H9 (cell line): Measurements from ENCODE around the gene PPM1H. TPM values are rescaled to one million over a fixed set of nuclear protein-coding genes. Genes with fewer than 3 reads are reported as not detected.

Source experiments
- DNase-seq: peaks from one replicate; pipeline ENCODE4 v3.0.0-alpha.2; 2017
- H2AFZ ChIP-seq: one replicate; pipeline ENCODE4 v1.6.1; 2013; ENCODE audit warnings: mild to moderate bottlenecking, low read length, control low read depth, moderate library complexity
- H2AK5ac ChIP-seq: 2 replicates; pipeline ENCODE4 v1.6.1; 2013; ENCODE audit warnings: low read length, control low read depth, mixed read lengths; ENCODE audit not compliant: insufficient read length
- H2BK120ac ChIP-seq: one replicate; pipeline ENCODE4 v1.6.1; 2013; ENCODE audit warnings: low read depth, mild to moderate bottlenecking, low read length, control low read depth, inconsistent platforms; ENCODE audit not compliant: poor library complexity, severe bottlenecking
- H2BK12ac ChIP-seq: 2 replicates; pipeline ENCODE4 v1.6.1; 2013; ENCODE audit warnings: low read length, control low read depth, mixed read lengths, low read depth; ENCODE audit not compliant: insufficient read length
- H2BK15ac ChIP-seq: 2 replicates; pipeline ENCODE4 v1.6.1; 2013; ENCODE audit warnings: low read depth, low read length, control low read depth
- H2BK20ac ChIP-seq: one replicate; pipeline ENCODE4 v1.6.1; 2013; ENCODE audit warnings: low read depth, mild to moderate bottlenecking, low read length, control low read depth, inconsistent platforms; ENCODE audit not compliant: poor library complexity, severe bottlenecking
- H2BK5ac ChIP-seq: 2 replicates; pipeline ENCODE4 v1.6.1; 2013; ENCODE audit warnings: low read length, control low read depth, mixed read lengths; ENCODE audit not compliant: insufficient read length
- H3K14ac ChIP-seq: 2 replicates; pipeline ENCODE4 v1.6.1; 2013; ENCODE audit warnings: low read length, control low read depth; ENCODE audit not compliant: insufficient read depth
- H3K18ac ChIP-seq: 2 replicates; pipeline ENCODE4 v1.6.1; 2013; ENCODE audit warnings: low read depth, mild to moderate bottlenecking, mixed read lengths, low read length, control low read depth; ENCODE audit not compliant: insufficient read length
- H3K23ac ChIP-seq: 2 replicates; pipeline ENCODE4 v1.6.1; 2013; ENCODE audit warnings: low read length, control low read depth, mixed read lengths, low read depth; ENCODE audit not compliant: insufficient read length
- H3K23me2 ChIP-seq: 2 replicates; pipeline ENCODE4 v1.6.1; 2013; ENCODE audit warnings: low read depth, mild to moderate bottlenecking, mixed read lengths, low read length, control low read depth; ENCODE audit not compliant: insufficient read length, poor library complexity, severe bottlenecking
- H3K27ac ChIP-seq: 2 replicates; pipeline ENCODE4 v1.5.1; 2013; ENCODE audit warnings: low read length, control low read depth, mixed read lengths, low read depth; ENCODE audit not compliant: insufficient read length
- H3K27me3 ChIP-seq: 2 replicates; pipeline ENCODE4 v1.6.1; 2013; ENCODE audit warnings: low read length, control low read depth, inconsistent platforms; ENCODE audit not compliant: insufficient read depth
- H3K4ac ChIP-seq: 2 replicates; pipeline ENCODE4 v1.6.1; 2013; ENCODE audit warnings: low read depth, mild to moderate bottlenecking, control low read depth, inconsistent platforms, low read length, moderate library complexity
- H3K4me1 ChIP-seq: 2 replicates; pipeline ENCODE4 v1.6.1; 2013; ENCODE audit warnings: low read length, control low read depth, inconsistent platforms; ENCODE audit not compliant: insufficient read depth
- H3K4me2 ChIP-seq: 2 replicates; pipeline ENCODE4 v1.6.1; 2013; ENCODE audit warnings: low read length, control low read depth, mixed read lengths; ENCODE audit not compliant: insufficient read length, insufficient read depth
- H3K56ac ChIP-seq: 2 replicates; pipeline ENCODE4 v1.6.1; 2013; ENCODE audit warnings: low read depth, mild to moderate bottlenecking, mixed read lengths, low read length, control low read depth; ENCODE audit not compliant: insufficient read length
- H3K79me1 ChIP-seq: 2 replicates; pipeline ENCODE4 v1.6.1; 2013; ENCODE audit warnings: low read depth, mild to moderate bottlenecking, moderate library complexity, low read length, control low read depth, inconsistent platforms; ENCODE audit not compliant: insufficient read depth, poor library complexity, severe bottlenecking
- H3K79me2 ChIP-seq: 2 replicates; pipeline ENCODE4 v1.6.1; 2013; ENCODE audit warnings: low read length, control low read depth, inconsistent platforms; ENCODE audit not compliant: insufficient read depth
- H3K9ac ChIP-seq: 2 replicates; pipeline ENCODE4 v1.6.1; 2013; ENCODE audit warnings: low read length, control low read depth, mixed read lengths; ENCODE audit not compliant: insufficient read length; ENCODE audit errors: extremely low read depth
- H3K9me3 ChIP-seq: one replicate; pipeline ENCODE4 v1.6.1; 2013; ENCODE audit warnings: low read depth, low read length, inconsistent platforms; ENCODE audit not compliant: control insufficient read depth
- H3T11ph ChIP-seq: one replicate; pipeline ENCODE4 v1.6.1; 2013; ENCODE audit warnings: mild to moderate bottlenecking, low read length, control low read depth, inconsistent platforms
- H4K20me1 ChIP-seq: one replicate; pipeline ENCODE4 v1.6.1; 2013; ENCODE audit not compliant: control insufficient read depth, insufficient read length, insufficient read depth
- H4K5ac ChIP-seq: 2 replicates; pipeline ENCODE4 v1.6.1; 2013; ENCODE audit warnings: low read depth, mild to moderate bottlenecking, mixed read lengths, low read length, control low read depth; ENCODE audit not compliant: insufficient read length
- H4K8ac ChIP-seq: replicated peaks from 2 replicates; pipeline ENCODE4 v1.6.1; 2013; ENCODE audit warnings: low read length, control low read depth, mixed read lengths, low read depth; ENCODE audit not compliant: insufficient read length
- H4K91ac ChIP-seq: 2 replicates; pipeline ENCODE4 v1.6.1; 2013; ENCODE audit warnings: low read depth, mild to moderate bottlenecking, moderate library complexity, mixed read lengths, low read length, control low read depth; ENCODE audit not compliant: insufficient read length
- H3K27ac Mint-ChIP-seq, 3 experiments: 2 replicates in 2 of 3; 3 replicates in 1 of 3; pipeline ENCODE4 v1.8.0; 2020 to 2021; ENCODE audit warnings: mixed read lengths in 3 of 3, mild to moderate bottlenecking in 1 of 3, moderate library complexity in 1 of 3
- H3K27me3 Mint-ChIP-seq: 2 replicates; pipeline ENCODE4 v1.8.0; 2021; ENCODE audit warnings: low read depth, mild to moderate bottlenecking, moderate library complexity, mixed read lengths
- H3K36me3 Mint-ChIP-seq, 3 experiments: 2 replicates in 2 of 3; 3 replicates in 1 of 3; pipeline ENCODE4 v1.8.0; 2020 to 2021; ENCODE audit warnings: low read depth in 3 of 3, mixed read lengths in 3 of 3; ENCODE audit not compliant: insufficient read depth in 1 of 3
- H3K4me1 Mint-ChIP-seq, 2 experiments: 2 replicates each; pipeline ENCODE4 v1.8.0; 2020; ENCODE audit warnings: mixed read lengths in 2 of 2
- H3K4me3 Mint-ChIP-seq, 2 experiments: 2 replicates in 1 of 2; 3 replicates in 1 of 2; pipeline ENCODE4 v1.8.0; 2020 to 2021; ENCODE audit warnings: mild to moderate bottlenecking in 2 of 2, mixed read lengths in 2 of 2, moderate library complexity in 1 of 2
- H3K9me3 Mint-ChIP-seq, 2 experiments: 2 replicates in 1 of 2; 3 replicates in 1 of 2; pipeline ENCODE4 v1.8.0; 2020; ENCODE audit warnings: mild to moderate bottlenecking in 2 of 2, mixed read lengths in 2 of 2, moderate library complexity in 1 of 2
- WGBS: extraction: QIAGEN DNeasy Blood & Tissue Kit; methylation state at CpG from one replicate; pipeline ENCODE4 v1.1.7; 2013; ENCODE audit warnings: missing lambda C conversion rate, low lambda C conversion rate, mixed read lengths; ENCODE audit not compliant: insufficient read length; ENCODE audit errors: extremely low coverage; 5-methylcytosine and 5-hydroxymethylcytosine counted together
- total RNA-seq: library from RNA; stranded (reverse); gene quantifications from 2 replicates; pipeline ENCODE4 v1.2.1, GENCODE V29; 2021
- TF ChIP-seq, protein P1 (sequence below): fragments of 200-600 bp; sonication (generic); conservative IDR thresholded peaks from 3 replicates; pipeline ENCODE4 v1.8.0; 2021; ENCODE audit warnings: antibody characterized with exemption, mild to moderate bottlenecking

The PPM1H gene
- total RNA-seq, 1 experiment from 2014 or later, result 22.1 TPM

DNA sequence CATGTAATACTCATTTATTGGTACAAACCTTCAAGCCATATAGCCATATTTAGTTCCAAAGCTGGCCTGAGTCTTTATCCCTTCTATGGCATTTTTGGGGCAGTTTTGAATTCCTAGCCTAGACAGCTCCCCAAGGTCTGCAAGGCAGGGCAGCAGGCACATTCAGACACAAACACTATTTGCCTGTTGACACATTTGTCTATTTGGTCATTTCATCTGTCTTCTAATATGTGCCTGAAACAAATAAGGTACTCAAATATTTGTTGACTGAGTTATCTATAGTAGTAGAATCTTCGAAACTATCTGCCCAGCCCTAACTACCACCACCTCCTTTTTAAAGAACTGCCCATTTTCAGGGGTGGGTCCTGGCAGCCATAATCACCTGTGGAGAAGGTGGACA is 9.3 kb downstream of the PPM1H start:
- H3K4me1 Mint-ChIP-seq, result peaks cover 29 to 32% of the 10 kb centered on the region in 2 experiments
- H4K91ac ChIP-seq, result no peak overlapping the region
- DNase-seq, result no peak
- no peak overlapping the region for H4K5ac ChIP-seq
- no peak overlapping the region for H3K9ac ChIP-seq
- no peaks in the 10 kb centered on the region for H3K9me3 ChIP-seq
- no peak overlapping the region for H2BK120ac ChIP-seq
- no peak overlapping the region for H3K4me2 ChIP-seq
- H3K27ac ChIP-seq, result no peak overlapping the region
- no peak overlapping the region for H3T11ph ChIP-seq
- H3K23ac ChIP-seq, result no peak overlapping the region
- no peak overlapping the region for H2AK5ac ChIP-seq
- no peak overlapping the region for H3K18ac ChIP-seq
- WGBS, result no CpG with 5 or more reads among the region's 1 CpG
- peaks cover 6% of the 10 kb centered on the region for H3K79me1 ChIP-seq
- H3K27ac Mint-ChIP-seq, result no peak overlapping the region
- no peak overlapping the region for H2BK20ac ChIP-seq
- H2BK12ac ChIP-seq, result no peak overlapping the region
- TF ChIP-seq, protein P1, sequence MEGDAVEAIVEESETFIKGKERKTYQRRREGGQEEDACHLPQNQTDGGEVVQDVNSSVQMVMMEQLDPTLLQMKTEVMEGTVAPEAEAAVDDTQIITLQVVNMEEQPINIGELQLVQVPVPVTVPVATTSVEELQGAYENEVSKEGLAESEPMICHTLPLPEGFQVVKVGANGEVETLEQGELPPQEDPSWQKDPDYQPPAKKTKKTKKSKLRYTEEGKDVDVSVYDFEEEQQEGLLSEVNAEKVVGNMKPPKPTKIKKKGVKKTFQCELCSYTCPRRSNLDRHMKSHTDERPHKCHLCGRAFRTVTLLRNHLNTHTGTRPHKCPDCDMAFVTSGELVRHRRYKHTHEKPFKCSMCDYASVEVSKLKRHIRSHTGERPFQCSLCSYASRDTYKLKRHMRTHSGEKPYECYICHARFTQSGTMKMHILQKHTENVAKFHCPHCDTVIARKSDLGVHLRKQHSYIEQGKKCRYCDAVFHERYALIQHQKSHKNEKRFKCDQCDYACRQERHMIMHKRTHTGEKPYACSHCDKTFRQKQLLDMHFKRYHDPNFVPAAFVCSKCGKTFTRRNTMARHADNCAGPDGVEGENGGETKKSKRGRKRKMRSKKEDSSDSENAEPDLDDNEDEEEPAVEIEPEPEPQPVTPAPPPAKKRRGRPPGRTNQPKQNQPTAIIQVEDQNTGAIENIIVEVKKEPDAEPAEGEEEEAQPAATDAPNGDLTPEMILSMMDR, result no peak
- H3K9me3 Mint-ChIP-seq, result no peaks in the 10 kb centered on the region
- no peak overlapping the region for H3K56ac ChIP-seq
- H2AFZ ChIP-seq, result no peak overlapping the region
- no peak overlapping the region for H2BK5ac ChIP-seq
- no peaks in the 10 kb centered on the region for H4K20me1 ChIP-seq
- H2BK15ac ChIP-seq, result no peak overlapping the region
- H3K14ac ChIP-seq, result no peak overlapping the region
- H3K4me3 Mint-ChIP-seq, result no peak overlapping the region
- H3K4ac ChIP-seq, result no peak overlapping the region
- no peak overlapping the region for H4K8ac ChIP-seq
- H3K79me2 ChIP-seq, result peaks cover 13% of the 10 kb centered on the region; the same call in 1 of the 2 replicates
- H3K4me1 ChIP-seq, result peaks cover 11% of the 10 kb centered on the region
- H3K27me3 Mint-ChIP-seq, result no peaks in the 10 kb centered on the region
- no peaks in the 10 kb centered on the region for H3K23me2 ChIP-seq
- no peaks in the 10 kb centered on the region for H3K27me3 ChIP-seq
- peaks cover 0 to 5% (median 0%) of the 10 kb centered on the region in 3 experiments; a peak in 1 of 7 replicates for H3K36me3 Mint-ChIP-seq
